Measurements from ENCODE around the gene KCP. TPM values are rescaled to one million over a fixed set of nuclear protein-coding genes. Genes with fewer than 3 reads are reported as not detected.
A peak's percentile ranks its signal among the peaks of the same experiment; 100 is the strongest.

The KCP gene
- total and polyA plus RNA-seq, 4 experiments from 2014 or later = 0.39 to 0.55 TPM; not detected in 2

DNA sequence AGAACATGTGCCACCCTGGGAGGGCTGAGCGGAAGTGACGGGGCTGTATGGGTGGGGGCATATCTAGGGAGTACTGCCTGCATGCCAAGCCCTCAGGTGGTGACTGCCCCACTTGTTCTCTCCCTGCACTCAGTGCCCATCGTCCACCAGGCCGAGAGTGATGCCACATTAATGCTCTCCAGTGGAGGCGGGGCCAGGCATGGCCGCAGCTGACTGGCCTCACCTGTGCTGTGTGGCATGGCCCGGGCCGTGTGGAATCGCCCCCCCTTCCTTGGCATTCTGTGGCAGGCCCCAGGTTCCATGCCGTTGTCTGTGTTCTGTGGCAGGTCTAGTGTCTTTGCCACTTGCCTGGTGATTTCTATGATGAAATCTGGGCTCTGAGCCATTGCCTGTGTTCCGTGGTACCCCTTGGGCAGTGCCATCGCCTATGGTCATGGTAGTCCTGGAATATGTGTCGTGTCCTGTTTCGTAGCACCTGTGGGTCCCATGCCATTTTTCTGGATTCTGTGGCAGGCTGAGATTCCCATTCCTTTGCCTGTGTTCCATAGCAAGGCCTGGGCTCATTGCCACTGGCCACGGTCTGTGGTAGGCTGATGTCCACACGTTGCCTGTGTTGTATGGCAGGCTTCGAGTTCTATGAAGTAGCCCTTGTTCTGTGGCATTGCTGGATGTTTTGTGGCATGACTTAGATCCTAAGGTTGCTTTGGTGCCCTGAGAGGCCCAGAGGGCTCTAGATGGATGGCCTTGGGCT is 71.4 kb downstream of the KCP start:
- Mint-ChIP-seq H3K27me3 (peaks cover 0 to 3% of the 10 kb centered on the region in 2 donors), H3K9me3 (no peaks in the 10 kb centered on the region), H3K4me3 (no peak overlapping the region), H3K4me1 (peaks cover 0 to 4% (median 0%) of the 10 kb centered on the region in 4 donors), H3K27ac (no peak overlapping the region), H3K36me3 (no peaks in the 10 kb centered on the region)
- H3K27me3 ChIP-seq (ENCODE audit: insufficient read depth, low read length) = no peaks in the 10 kb centered on the region
- H3K36me3 ChIP-seq (ENCODE audit: insufficient read depth, low read length) = no peaks in the 10 kb centered on the region
- H3K9me3 ChIP-seq (ENCODE audit: control insufficient read depth in 1 of 2, low read length in 2 of 2) = no peaks in the 10 kb centered on the region
- H3K4me1 ChIP-seq (ENCODE audit: insufficient read depth, low read length) = no peaks in the 10 kb centered on the region
- POLR2A ChIA-PET (ENCODE audit: partially characterized antibody) = no interaction called here
- H3K4me3 ChIP-seq (ENCODE audit: low read length in 2 of 2) = no peak overlapping the region
- intact Hi-C loops (cut with micrococcal nuclease) = no loop called here
- H3K27ac ChIP-seq (ENCODE audit: low read depth, low read length) = no peak overlapping the region
- CTCF ChIA-PET (ENCODE audit: partially characterized antibody) = interaction anchor here (5.2 kb wide), 1 partner anchor 43 kb away, joined by 68 read pairs; no protein-coding TSS in a partner anchor
- DNase-seq = no peak

DNA sequence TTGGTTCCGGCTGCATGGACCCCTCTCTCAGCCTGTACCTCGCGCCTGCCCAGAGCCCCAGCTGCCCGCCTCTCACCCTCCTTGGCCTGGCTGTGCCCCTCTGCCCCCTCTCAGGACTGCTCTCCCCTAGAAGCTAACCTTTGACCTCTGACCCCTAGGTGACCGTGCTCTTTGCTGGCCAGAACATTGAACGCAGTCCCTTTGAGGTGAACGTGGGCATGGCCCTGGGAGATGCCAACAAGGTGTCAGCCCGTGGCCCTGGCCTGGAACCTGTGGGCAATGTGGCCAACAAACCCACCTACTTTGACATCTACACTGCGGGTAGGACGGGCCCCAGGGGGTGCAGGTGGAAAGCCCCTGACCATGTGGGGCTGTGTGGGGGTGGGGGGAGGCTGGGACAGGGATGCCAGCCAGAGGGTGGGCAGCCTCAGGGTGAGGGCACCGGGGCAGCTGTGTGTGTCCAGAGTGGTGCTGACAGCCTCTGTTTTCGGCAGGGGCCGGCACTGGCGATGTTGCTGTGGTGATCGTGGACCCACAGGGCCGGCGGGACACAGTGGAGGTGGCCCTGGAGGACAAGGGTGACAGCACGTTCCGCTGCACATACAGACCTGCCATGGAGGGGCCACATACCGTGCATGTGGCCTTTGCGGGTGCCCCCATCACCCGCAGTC is 72.3 kb downstream of the KCP start:
- ChIA-PET POLR2A (ENCODE audit: partially characterized antibody) (no interaction called here), CTCF (ENCODE audit: partially characterized antibody) (no interaction called here)
- Mint-ChIP-seq H3K4me3 (no peak overlapping the region), H3K9me3 (no peaks in the 10 kb centered on the region), H3K27me3 (peaks cover 2 to 3% of the 10 kb centered on the region in 2 donors), H3K36me3 (no peaks in the 10 kb centered on the region), H3K4me1 (peaks cover 0 to 4% (median 0%) of the 10 kb centered on the region in 4 donors), H3K27ac (no peak overlapping the region)
- Histone ChIP-seq H3K36me3 (ENCODE audit: insufficient read depth, low read length) (no peaks in the 10 kb centered on the region), H3K9me3 (ENCODE audit: control insufficient read depth in 1 of 2, low read length in 2 of 2) (no peaks in the 10 kb centered on the region), H3K4me3 (ENCODE audit: low read length in 2 of 2) (no peak overlapping the region), H3K27ac (ENCODE audit: low read depth, low read length) (no peak overlapping the region), H3K4me1 (ENCODE audit: insufficient read depth, low read length) (no peaks in the 10 kb centered on the region), H3K27me3 (ENCODE audit: insufficient read depth, low read length) (no peaks in the 10 kb centered on the region)
- intact Hi-C loops (cut with micrococcal nuclease) = no loop called here
- no peak for DNase-seq

DNA sequence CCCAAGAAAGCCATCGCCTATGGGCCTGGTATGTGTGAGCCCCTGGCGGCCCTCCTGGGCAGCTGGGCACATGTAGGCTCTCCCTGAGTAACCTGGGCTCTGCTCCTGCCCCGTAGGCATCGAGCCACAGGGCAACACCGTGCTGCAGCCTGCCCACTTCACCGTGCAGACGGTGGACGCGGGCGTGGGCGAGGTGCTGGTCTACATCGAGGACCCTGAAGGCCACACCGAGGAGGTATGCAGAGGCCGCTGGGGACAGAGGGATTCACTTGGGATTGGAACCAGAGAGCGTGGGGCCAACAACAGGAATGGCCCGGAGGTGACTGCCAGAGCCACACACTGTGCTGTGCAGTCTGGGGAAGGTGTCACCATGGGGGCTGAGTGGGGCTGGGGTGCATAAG is 73.0 kb downstream of the KCP start:
- no peak for DNase-seq
- Mint-ChIP-seq H3K27ac (peak overlapping the region in 1 of 7 donors; percentile 35), H3K4me1 (peaks cover 0 to 4% (median 0%) of the 10 kb centered on the region in 4 donors), H3K36me3 (no peaks in the 10 kb centered on the region), H3K27me3 (peaks cover 2 to 3% of the 10 kb centered on the region in 2 donors), H3K4me3 (no peak overlapping the region), H3K9me3 (no peaks in the 10 kb centered on the region)
- Histone ChIP-seq H3K36me3 (ENCODE audit: insufficient read depth, low read length) (no peaks in the 10 kb centered on the region), H3K27me3 (ENCODE audit: insufficient read depth, low read length) (no peaks in the 10 kb centered on the region), H3K4me3 (ENCODE audit: low read length in 2 of 2) (no peak overlapping the region), H3K27ac (ENCODE audit: low read depth, low read length) (no peak overlapping the region), H3K4me1 (ENCODE audit: insufficient read depth, low read length) (no peaks in the 10 kb centered on the region), H3K9me3 (ENCODE audit: control insufficient read depth in 1 of 2, low read length in 2 of 2) (no peaks in the 10 kb centered on the region)
- ChIA-PET CTCF (ENCODE audit: partially characterized antibody) (no interaction called here), POLR2A (ENCODE audit: partially characterized antibody) (no interaction called here)
- intact Hi-C loops (cut with micrococcal nuclease) = no loop called here

DNA sequence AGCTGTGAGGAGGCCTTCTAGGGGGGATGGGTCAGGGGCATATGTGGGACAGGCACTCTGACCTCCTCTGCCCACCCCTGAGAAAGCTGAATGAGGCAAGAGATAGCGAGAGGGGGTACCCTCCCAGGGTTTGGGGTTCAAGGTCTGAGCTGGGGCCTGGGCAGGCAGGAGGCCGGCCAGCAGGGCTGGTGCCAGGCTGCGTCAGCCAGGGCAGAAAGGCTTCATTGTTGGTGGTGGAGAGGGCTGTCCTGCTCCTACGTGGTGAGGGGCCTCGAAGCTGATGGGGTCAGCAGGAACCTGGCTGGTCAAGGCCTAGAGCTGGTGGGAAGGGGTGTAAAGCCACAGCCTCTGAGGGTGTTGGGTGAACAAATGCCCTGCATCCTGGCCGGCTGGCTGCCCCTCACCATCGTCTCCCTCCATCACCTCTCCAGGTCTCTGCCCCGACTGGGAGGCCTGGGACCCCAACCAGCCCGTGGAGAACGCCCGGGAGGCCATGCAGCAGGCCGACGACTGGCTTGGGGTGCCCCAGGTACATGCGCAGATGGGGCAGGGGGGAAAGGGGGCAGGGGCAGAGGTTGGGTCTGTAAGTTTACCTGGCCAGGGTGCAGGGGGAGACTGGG is 73.7 kb downstream of the KCP start:
- no peak overlapping the region for H3K4me3 Mint-ChIP-seq
- Histone ChIP-seq H3K36me3 (ENCODE audit: insufficient read depth, low read length) (no peaks in the 10 kb centered on the region), H3K4me3 (ENCODE audit: low read length in 2 of 2) (no peak overlapping the region), H3K9me3 (ENCODE audit: control insufficient read depth in 1 of 2, low read length in 2 of 2) (no peaks in the 10 kb centered on the region), H3K27ac (ENCODE audit: low read depth, low read length) (no peak overlapping the region), H3K4me1 (ENCODE audit: insufficient read depth, low read length) (no peaks in the 10 kb centered on the region), H3K27me3 (ENCODE audit: insufficient read depth, low read length) (no peaks in the 10 kb centered on the region)
- CTCF ChIA-PET (ENCODE audit: partially characterized antibody) = interaction anchor here (0.5 to 2.6 kb wide), 2 partner anchors 25 to 47 kb away, joined by 3 to 16 read pairs; no protein-coding TSS in a partner anchor
- peaks cover 0 to 3% (median 0%) of the 10 kb centered on the region in 4 donors for H3K4me1 Mint-ChIP-seq
- intact Hi-C loops (cut with micrococcal nuclease) = no loop called here
- POLR2A ChIA-PET (ENCODE audit: partially characterized antibody) = no interaction called here
- no peaks in the 10 kb centered on the region for H3K36me3 Mint-ChIP-seq
- peaks cover 3% of the 10 kb centered on the region in 2 donors for H3K27me3 Mint-ChIP-seq
- no peaks in the 10 kb centered on the region for H3K9me3 Mint-ChIP-seq
- no peak overlapping the region for H3K27ac Mint-ChIP-seq
- no peak for DNase-seq

DNA sequence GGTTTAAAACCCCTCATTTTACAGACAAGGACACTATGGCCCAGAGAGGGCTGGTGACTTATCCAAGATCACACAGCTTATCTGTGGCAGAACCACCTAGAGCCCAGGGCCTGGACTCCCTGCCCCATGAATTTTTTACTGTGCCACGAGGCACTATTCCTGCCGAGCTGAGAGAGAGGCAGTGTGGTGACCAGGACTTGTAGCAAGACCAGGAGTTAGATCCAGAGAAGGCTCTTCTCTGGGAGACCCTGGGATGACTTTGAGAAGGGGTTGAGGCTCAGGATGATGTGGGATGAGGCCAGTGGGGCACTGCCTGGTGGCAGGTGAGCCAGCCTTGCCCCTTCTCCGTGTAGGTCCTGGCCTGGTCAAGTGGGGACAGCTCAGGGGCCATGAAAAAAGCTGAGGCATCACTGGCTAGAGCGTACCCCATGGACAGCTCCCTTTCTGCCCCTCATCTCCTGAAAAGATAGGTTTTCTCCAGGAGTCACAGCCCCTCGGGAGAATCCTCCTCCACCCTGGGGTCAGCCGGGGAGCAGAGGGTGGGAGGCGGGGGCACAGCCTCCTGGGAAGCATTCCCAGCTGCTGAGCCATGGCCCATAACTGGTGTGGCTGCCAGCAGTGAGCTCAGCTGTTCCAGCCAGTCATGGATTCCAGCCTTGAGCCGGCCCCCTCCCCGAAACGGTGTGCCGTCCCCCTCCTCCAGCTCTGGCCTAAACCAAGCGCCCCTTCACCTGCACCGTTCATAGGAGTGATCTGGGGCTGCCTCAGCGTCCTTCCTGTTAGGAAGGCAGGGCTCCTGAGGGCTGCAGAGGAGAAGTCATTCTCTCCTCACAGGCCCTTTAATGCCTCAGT is 74.5 kb downstream of the KCP start:
- no peaks in the 10 kb centered on the region for H3K36me3 ChIP-seq (ENCODE audit: insufficient read depth, low read length)
- Mint-ChIP-seq H3K4me3 (no peak overlapping the region), H3K9me3 (no peaks in the 10 kb centered on the region), H3K27ac (no peak overlapping the region), H3K36me3 (no peaks in the 10 kb centered on the region), H3K4me1 (peaks cover 0 to 4% (median 0%) of the 10 kb centered on the region in 4 donors), H3K27me3 (peaks cover 3% of the 10 kb centered on the region in 2 donors)
- peaks cover 3% of the 10 kb centered on the region for H3K4me1 ChIP-seq (ENCODE audit: insufficient read depth, low read length)
- no peak overlapping the region for H3K27ac ChIP-seq (ENCODE audit: low read depth, low read length)
- DNase-seq = no peak
- H3K9me3 ChIP-seq (ENCODE audit: control insufficient read depth in 1 of 2, low read length in 2 of 2) = no peaks in the 10 kb centered on the region
- no peak overlapping the region for H3K4me3 ChIP-seq (ENCODE audit: low read length in 2 of 2)
- POLR2A ChIA-PET (ENCODE audit: partially characterized antibody) = no interaction called here
- intact Hi-C loops (cut with micrococcal nuclease) = no loop called here
- CTCF ChIA-PET (ENCODE audit: partially characterized antibody) = interaction anchor here (0.5 to 2.6 kb wide), 3 partner anchors 9 to 47 kb away, joined by 3 to 16 read pairs (median 4); no protein-coding TSS in a partner anchor
- no peaks in the 10 kb centered on the region for H3K27me3 ChIP-seq (ENCODE audit: insufficient read depth, low read length)

DNA sequence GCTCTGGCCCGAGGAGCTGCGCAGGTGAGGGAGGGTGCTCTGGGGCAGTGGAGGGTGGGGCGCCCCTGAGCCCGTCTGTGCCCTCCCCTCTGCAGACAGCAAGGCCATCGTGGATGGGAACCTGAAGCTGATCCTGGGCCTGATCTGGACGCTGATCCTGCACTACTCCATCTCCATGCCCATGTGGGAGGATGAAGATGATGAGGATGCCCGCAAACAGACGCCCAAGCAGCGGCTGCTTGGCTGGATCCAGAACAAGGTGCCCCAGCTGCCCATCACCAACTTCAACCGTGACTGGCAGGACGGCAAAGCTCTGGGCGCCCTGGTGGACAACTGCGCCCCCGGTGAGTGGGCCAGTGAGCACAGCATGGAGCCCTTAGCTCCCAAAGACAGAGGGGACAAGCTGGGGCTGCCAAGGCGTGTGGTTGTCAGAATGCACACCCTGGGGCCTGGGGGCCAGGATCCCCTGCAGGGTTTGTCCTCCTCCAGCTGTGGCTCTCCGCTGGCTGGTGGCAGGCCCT is 75.2 kb downstream of the KCP start:
- Histone ChIP-seq H3K36me3 (ENCODE audit: insufficient read depth, low read length) (no peaks in the 10 kb centered on the region), H3K4me3 (ENCODE audit: low read length in 2 of 2) (no peak overlapping the region), H3K4me1 (ENCODE audit: insufficient read depth, low read length) (peaks cover 10% of the 10 kb centered on the region), H3K27ac (ENCODE audit: low read depth, low read length) (no peak overlapping the region), H3K9me3 (ENCODE audit: control insufficient read depth in 1 of 2, low read length in 2 of 2) (no peaks in the 10 kb centered on the region), H3K27me3 (ENCODE audit: insufficient read depth, low read length) (no peaks in the 10 kb centered on the region)
- no peak for DNase-seq
- CTCF ChIA-PET (ENCODE audit: partially characterized antibody) = interaction anchor here (1.6 to 2.6 kb wide), 2 partner anchors 10 to 48 kb away, joined by 4 to 16 read pairs; no protein-coding TSS in a partner anchor
- Mint-ChIP-seq H3K4me1 (peaks cover 4 to 10% (median 5%) of the 10 kb centered on the region in 4 donors), H3K27ac (no peak overlapping the region), H3K4me3 (no peak overlapping the region), H3K9me3 (no peaks in the 10 kb centered on the region), H3K27me3 (peaks cover 3 to 7% of the 10 kb centered on the region in 2 donors), H3K36me3 (no peaks in the 10 kb centered on the region)
- POLR2A ChIA-PET (ENCODE audit: partially characterized antibody) = no interaction called here
- intact Hi-C loops (cut with micrococcal nuclease) = no loop called here
